Activated CD4-positive, alpha-beta T cell treated with anti-CD3 and anti-CD28 coated beads, Interleukin-2, amount 50 U/mL, for 1 hour (primary cell): Measurements from ENCODE around the gene GALNT10.

Source experiments
- DNase-seq: peaks from one replicate; pipeline ENCODE4 v3.0.0-alpha.2; 2020

GALNT10 gene

GRCh38 chr5:154236536-154237375 lies 46.2 kb downstream of the GALNT10 start:
- DNase-seq, result no peak

GRCh38 chr5:154237376-154237743 lies 46.8 kb downstream of the GALNT10 start:
- no peak for DNase-seq

- DNase-seq, result no peak
These were observed 47.4 kb downstream of the GALNT10 start for GRCh38 chr5:154237946-154238345.

- DNase-seq, result no peak
These were observed 48.4 kb downstream of the GALNT10 start for GRCh38 chr5:154238776-154239481.

- DNase-seq, result no peak
These were observed 50.1 kb downstream of the GALNT10 start for GRCh38 chr5:154240595-154240994.

- DNase-seq, result no peak
These were observed 50.5 kb downstream of the GALNT10 start for GRCh38 chr5:154241021-154241420.

- no peak for DNase-seq
These were observed 51.9 kb downstream of the GALNT10 start for GRCh38 chr5:154242442-154242841.

DNA sequence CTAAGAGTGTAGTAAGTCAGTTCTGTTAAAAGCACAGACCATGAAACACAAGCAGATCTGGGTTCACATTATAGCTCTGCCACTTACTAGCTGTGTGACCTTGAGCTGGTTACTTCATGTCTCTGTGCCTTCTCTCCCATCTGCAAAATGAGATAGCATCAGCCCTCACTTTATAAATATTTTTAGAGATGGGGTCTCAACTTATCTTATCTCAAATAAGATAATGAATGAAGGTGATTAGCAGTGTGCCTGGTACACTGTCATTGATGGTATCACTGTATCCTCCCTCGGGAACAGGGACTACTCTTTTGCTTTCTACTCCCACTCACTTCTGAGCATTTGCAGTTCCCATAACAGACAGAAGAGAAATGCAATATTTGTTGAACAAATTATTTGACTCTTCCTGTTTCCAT lies 52.4 kb downstream of the GALNT10 start:
- DNase-seq, result no peak

DNA sequence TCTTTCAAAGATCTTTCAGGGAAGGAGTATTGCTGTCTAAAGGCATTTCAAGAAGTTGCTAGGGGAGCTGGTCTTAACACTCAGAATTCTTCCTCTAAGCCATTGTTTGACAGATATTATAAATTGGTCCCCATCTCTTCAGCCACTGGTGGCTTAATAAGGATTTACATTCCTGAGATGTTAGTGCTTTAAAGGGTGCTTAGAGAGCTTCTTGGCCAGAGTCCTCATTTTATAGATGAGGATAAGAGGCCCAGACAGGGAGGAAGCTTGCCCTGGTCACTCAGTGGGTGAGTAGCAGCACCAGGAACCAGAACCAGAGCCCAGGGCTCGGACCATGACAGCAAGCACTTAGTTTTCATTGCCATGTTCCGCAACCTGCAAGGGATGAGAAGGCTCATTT lies 53.2 kb downstream of the GALNT10 start:
- DNase-seq, result no peak

DNA sequence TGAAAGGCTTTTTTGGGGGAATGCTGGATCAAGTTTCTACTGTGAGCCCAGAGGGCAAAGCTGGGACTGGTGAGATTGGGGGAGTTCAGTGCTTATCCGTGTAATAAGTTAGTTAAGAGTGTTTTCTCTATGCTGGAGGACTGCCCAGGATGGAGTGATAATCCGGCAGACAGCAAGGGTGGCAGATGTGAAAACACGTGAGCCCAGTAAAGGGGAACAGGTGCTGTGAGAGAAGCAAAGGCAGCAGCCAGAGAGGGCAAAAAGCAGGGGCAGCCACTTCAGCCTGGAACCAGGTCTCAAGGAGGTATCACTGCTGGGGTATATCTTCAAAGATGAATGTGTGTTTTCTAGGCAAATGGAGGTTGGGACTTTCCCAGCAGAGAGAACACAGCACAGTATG lies 53.9 kb downstream of the GALNT10 start:
- DNase-seq, result no peak

DNA sequence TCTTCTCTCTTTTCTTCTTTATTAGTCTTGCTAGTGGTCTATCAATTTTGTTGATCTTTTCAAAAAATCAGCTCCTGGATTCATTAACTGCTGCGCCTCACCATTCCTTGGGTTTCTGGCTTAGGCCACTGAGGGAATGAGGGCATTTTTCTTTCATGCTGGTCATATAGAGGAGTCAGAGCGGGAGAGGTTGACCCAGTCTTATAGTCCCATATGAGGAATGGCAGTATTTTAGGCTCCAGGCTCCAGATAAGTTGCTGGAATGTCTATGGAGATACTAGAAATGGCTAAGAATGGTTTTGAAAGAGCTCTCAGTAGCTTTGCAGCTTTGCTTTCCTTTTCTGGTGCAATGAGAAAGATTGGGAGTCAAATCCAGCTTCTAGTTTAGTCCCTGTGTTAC lies 58.2 kb downstream of the GALNT10 start:
- DNase-seq, result no peak

DNA sequence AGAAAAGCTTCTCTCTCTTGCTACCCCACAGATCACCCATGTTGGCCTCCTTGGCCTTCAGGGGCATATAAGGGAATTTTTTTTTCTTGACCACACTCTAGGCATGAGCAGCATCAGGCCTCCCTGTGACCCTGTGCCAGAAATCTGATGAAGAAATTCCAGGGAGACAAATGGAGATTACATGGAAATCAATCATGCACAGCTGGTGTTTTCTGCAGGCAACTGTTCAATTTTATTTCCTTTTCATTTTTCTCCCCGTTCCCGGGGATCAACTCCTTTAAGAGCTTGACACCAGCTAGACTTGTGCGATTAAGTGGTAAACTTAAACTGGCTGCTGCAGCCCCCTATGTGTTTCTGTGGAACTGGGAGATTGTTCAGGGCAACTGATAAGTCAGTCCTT lies 59.3 kb downstream of the GALNT10 start:
- no peak for DNase-seq

DNA sequence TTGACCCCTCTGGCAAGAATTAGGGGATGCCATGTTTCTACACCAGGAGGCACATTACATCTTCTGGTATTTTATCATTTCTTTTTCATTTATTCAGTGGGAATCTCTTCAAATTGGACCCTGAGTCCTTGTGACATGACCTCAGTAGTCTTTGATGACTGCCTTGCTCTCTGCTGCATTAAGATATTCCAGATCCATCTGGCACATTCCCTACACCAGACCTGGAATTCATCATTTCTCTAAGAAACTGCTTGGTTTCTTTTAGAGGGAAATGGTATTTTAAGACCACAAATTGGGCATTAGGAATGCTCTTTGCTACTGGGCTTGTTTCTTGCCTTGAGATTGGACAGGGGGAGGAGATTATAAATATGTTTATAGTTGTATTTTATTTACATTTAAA lies 61.0 kb downstream of the GALNT10 start:
- no peak for DNase-seq

GRCh38 chr5:154253807-154254206 lies 63.3 kb downstream of the GALNT10 start:
- DNase-seq, result no peak

GRCh38 chr5:154254896-154255295 lies 64.4 kb downstream of the GALNT10 start:
- no peak for DNase-seq

DNA sequence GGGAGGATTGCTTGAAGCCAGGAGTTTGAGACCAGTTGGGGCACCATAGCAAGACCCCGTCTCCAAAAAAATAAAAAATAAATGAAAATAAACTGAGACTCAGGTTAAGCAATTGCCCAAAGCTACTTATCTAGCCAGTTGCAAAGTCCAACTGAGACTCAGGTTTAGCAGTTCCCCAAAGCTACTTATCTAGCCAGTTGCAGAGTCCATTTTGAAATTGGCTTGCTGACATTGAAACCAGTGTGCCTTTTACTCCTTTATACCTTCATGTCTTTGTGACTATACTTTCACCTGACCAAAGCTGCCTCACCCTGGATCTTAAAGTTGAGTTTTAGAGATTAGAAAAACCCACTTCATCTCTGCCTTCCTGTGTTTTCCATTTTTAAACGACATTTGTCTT lies 66.5 kb downstream of the GALNT10 start:
- DNase-seq, result no peak

GRCh38 chr5:154258531-154259217 lies 68.1 kb downstream of the GALNT10 start:
- no peak for DNase-seq

- no peak for DNase-seq
These were observed 69.8 kb downstream of the GALNT10 start for GRCh38 chr5:154260224-154260927.

DNA sequence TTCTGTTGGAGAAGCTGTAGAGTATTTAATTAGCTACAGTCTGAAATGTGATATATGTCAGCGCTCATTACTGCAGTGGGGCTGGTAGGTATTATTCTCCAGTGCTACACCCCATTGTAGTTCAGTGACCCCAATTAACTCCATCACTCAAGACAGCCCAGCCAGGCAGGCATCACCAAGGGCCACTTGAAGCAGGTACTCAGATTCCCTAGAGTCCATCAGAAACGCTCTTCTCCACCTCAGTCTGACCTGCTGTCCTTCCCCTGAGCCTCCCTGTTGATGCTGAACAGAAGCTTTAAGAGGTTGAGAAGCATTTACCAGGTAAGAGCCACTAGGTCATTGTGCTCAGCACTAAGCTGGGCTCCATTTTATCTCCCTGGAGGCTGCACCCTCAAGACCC lies 71.8 kb downstream of the GALNT10 start:
- no peak for DNase-seq

GRCh38 chr5:154264549-154265196 lies 74.1 kb downstream of the GALNT10 start:
- no peak for DNase-seq

DNA sequence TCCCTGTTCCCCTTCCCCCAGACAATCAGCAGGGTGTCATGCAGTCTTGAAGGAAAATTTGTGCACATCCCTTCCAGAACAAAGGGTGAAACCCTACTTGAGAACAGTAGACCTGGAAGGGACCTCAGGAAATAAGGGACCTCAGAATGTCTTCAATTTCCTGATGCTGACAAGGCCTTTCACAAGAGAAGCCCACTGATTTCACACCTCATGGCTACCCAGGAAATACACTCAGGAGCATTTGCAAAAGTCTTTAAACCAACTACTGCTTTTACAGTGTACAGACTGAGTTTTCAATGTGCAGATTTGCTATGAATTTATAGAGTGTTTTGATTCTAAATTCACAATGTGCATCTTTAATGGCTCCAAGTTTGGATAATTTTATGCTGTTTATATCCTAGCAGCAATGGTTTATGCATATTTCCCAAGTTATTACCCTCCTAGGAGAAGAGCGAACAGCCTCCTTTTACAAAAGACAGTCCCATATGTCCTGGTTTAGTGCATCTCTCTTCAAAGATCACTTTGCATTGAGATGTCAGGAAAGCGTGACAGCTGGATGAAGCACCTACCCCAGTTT lies 74.8 kb downstream of the GALNT10 start:
- no peak for DNase-seq

- DNase-seq, result no peak
These were observed 77.0 kb downstream of the GALNT10 start for GRCh38 chr5:154267516-154267915.
